Stimulated activated CD8-positive, alpha-beta memory T cell treated with anti-CD3 and anti-CD28 coated beads, Interleukin-12 subunit alpha, Interleukin-12 subunit beta, amount 100 ng/mL, for 24 hours (primary cell): ENCODE results near the gene SIK3.

Experiments
- DNase-seq: peaks from one replicate; pipeline ENCODE4 v3.0.0-alpha.2; 2020; ENCODE audit errors: extremely low read depth

SIK3 gene

DNA sequence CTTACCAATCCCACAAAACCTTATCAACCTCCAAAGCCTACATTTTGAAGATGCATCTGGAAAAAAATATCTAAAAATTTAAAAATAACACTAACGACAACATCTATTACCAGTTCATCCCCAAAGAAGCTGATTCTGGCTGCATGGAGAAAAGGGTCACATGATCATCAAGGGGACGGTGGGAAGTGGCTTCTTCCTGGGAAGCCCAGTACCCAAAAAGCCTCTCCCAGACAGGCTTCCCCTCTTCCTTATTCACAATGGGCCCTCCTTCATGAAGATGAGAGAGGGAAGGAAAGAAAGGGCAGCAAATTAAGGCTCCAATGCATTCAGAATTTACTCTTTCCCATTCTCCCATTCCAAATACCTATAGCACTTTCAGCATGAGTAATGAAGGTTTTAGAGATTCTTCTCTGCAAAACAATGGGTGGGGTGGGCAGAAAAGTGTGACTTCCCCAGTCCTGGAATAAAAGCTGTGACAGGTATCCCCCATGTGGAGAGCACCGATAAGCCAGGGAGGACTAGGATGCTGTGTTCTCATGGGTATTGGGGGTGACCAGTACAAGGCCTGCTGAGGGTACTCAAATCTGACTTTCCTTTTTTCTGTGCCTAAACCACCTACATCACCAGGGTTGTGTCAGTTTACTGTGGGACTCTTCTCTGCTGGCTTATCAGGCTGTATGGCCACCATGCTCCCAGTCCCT is 88.2 kb downstream of the SIK3 start:
- no peak for DNase-seq

DNA sequence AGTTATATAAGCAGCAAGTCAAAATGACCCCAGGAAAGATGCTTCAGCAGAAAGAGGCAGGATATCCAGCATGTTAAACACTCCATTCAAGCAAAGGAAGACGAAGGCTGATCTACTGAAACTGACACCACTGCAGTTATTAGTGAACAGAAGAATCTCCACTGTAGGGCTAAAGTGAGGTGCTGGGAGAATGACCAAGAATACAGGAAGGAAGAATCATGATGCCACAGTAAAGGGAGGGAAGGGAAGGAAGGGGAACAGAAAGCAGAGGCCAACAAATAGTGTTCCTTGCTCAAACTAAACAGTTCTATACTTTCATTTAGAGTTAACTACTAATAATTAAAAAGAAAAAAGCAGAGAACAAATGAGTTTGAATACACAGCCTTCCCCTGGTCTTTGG is 92.5 kb downstream of the SIK3 start:
- no peak for DNase-seq

DNA sequence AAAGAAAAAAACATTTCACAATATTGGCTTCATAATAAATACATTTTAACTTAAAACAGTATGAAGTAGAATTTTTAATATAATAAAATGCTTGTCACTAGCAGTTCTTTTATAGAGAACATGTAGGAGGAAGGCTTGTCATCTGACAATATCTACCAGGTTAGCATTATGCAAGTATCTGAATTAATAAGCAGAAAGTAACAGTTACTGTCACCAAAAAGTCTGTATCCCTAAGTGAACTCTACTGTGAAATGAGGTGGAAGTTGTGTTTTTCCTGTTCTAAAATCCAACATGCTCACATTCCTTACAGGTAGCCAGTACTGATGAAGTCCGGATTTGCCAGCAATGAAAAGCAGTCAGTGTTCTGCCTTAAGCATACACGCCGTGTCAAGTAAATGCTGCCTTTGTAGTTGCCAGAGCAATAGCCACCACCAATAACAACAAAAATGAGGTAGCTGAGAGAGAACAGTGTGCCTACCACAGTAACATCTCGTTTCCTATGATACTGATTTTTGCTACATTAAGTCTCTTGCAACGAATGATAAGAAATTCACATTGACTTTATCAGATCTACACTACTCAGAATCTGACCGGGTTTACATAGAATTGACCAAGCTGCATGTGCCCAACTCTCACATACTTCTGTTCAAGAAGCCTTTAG is 95.5 kb downstream of the SIK3 start:
- no peak for DNase-seq

DNA sequence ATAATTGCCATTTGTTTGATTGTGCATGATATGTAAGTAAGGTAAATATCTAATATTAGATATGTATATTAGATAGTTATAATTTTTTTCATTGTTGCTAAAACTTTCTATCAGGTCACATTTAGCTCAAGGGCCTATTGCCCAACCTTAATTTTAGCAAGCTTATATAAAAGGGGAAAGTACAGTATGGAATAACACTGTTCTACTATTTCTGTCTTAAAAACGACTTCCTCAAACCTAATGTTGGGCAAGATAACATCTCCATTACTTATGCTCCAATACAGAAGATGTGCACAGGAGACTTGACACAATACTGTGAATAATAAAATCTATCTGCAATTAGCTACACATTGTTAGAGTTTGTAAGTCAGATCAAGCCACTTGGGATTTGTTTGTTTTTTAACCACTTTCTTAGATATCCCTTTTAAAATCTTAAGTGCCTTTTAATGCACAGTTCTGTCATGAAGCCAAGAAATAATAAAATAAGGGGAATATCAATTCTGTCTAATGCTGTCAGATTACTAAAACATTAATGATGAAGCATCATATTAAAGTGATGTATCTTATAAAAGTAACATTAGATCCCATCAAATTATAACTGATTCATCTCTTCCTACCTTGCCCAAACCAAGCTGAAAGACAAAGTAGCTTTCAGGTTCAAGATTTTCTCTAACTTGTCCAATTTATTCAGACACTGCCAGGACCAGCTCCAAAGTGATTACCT is 98.1 kb downstream of the SIK3 start:
- DNase-seq: no peak

DNA sequence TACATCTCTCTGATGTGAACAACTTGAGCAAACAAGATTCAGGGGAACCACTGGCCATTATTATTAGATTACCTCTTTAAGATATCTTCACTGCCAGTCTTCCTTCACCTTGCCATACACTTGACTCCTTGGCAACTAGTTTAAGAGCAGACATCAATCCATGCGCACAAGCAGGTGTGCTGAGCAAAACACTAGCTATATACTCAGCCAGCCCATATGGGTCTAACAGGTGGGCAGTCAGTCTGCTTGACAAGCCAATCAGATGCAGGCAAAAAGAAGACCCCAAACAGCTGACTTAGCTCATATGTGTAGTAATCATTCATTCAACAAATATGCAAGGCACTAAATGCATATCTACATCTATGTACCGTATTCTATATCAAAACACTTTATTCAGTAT is 101.2 kb downstream of the SIK3 start:
- no peak for DNase-seq

DNA sequence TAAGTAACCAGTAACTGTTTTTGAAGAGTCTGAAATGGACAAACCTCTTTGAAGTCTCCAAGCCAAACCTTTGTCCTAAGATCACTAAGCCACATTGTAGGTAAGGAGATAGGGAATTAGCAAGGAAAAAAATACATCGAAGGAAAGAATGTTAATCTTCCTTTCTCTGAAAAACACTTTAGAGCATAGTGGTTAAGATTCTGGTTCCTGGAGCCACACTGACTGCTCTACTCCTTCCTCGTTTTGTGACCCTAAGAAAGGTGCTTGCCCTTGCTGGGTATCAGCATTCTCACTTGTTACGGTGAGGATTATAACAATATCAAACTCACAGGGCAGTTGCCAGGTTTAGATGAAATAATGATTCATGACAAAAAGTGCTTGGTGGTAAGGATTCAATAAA is 104.0 kb downstream of the SIK3 start:
- DNase-seq: no peak

DNA sequence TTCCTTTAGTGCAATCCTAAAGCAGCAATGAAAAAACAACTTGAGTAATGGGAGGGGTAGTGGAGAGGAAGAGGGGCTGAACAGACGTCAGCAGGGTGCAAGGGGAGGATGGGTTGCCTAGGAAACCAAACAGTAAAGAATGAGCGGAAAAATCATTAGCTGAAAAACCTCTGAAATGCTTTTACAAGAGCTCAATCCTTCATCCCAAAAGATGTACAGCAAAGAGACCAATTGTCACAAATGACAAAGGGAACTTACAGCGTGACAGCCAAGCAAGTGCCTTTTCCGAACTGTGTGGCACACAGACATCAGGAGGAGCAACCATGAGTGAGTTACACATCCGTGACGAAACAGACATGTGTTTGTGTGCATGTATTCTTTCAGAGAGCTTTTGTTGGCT is 104.6 kb downstream of the SIK3 start:
- no peak for DNase-seq

DNA sequence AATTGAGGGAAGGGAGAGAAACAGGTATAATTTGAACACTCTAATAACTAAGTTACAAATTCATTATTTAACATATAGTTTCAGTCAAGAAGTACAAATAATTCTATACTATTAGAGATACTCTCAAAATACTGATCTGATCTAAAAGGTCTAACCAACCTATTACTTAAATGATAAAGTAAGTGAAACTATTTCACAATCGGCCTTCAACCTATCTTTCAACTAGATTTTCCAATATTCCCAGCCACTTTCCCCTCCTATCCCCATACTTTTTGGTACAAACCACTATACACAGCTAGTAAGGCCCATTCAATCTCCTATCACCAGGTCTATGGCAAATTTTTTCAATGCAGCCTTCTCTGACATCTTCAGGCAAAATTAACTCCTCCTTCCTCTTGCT is 106.7 kb downstream of the SIK3 start:
- DNase-seq: no peak

DNA sequence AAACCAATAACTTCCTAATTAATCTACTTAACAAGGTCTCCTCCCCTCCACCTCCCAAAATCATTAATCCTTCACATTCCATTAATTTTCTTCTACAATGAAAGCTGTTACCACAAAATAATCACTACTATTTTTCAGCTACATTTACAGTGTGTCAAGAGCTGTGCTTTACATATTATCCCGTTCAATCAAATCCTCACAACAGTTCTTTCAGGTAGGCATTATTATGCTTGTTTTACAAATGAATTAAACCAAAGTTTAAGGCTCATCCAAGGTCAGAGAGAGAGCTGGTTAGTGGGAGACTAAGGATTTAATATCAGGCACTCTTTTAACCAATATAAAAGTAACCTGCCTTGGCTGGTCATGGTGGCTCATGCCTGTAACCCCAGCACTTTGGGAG is 107.4 kb downstream of the SIK3 start:
- no peak for DNase-seq

DNA sequence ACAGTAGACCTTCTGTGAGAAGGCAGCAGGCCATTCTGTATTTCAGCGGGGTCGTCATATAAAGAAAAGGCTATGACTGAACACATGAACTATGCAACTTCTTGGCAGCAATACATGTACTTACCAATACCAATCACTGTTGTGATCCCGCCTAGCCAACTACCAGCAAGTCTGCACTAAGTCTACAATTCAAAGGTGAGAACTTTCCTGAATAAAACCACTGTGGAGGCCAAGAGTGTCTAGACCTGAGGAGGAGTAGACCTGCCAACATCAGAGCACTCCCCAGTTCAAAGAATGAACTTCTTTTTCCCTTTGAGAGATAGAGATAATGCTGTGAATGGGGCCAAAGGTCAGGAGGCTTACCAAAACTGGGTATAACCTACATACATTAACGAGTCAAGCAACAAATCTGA is 108.2 kb downstream of the SIK3 start:
- DNase-seq: no peak

DNA sequence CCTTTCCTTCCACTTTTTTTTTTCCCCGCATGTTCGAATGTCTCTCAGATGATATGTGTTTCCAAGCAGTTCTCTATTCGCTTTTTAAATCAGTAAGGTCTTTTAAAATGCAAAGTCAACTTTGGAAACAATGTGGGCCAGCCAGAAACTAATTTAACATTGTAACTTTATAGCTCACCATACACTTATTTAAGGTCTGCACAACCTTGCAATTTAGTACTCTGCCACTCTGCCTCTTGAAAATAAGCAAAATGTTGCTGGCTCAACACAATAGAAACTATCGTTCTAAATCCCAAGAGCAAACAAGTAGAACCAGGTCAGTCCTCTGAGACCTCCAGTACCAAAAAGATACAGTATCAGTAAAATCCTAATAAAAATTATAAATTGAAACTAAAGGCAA is 109.0 kb downstream of the SIK3 start:
- no peak for DNase-seq

DNA sequence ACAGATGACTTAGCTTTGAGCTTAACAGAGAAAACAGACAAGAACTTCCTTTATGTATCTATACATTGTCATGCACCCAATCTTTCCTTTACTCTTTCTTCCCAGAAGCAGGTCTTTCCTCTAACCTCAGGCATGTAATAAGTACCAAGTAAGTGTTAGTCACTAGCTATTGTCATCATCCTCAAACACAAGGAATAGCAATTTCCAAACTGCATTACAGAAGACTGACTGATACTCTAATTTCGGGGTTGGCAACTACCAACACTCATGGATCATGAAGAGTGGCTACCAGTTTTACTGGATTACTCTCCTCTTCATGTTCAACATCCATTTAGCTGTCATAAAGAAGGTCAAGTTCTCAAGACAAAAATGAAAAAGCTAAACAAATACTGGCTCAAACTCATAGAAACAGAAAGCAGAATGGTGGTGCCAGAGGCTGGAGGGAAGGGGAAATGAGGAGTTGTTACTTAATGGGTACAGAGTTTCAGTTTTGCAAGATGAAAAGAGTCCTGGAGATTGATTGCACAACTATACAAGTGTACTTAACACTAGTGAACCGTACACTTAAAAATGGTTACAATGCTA is 111.6 kb downstream of the SIK3 start:
- no peak for DNase-seq

DNA sequence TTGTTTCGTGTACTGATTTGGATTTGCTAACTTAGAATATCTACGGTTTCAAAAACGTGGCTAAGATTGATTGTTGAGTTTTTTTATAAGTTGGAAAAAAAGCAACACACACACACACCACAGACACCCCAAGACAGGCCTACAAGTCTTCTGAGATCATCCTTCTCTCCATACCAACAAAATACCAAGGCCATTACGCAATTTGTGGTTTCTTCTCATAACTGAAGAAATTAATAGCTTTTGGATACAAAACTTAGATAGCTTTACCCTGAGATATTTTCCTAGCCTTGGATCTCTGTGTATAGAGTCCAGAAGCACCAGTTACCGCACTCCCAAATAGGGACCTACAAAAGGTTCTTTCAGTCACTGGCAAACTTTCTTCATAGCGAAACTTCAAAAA is 113.6 kb downstream of the SIK3 start:
- no peak for DNase-seq

DNA sequence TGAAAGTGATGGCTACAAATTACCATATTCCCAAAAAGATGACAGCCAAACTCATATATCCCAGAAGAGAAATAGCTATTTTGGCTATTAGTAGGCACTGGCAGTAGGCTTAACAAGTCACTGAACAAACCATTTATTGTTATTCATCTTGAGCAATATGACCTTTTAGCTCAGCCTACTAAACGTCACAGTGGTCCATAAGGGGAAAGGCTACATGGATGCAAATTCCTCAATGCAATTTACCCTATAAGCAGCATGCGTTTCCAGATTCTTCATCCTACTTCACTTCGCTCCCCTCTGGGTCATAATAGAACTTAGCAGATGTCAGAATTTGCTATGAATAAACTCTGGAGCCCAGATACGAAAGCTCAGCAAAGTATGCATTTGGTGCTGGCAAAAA is 114.0 kb downstream of the SIK3 start:
- no peak for DNase-seq

DNA sequence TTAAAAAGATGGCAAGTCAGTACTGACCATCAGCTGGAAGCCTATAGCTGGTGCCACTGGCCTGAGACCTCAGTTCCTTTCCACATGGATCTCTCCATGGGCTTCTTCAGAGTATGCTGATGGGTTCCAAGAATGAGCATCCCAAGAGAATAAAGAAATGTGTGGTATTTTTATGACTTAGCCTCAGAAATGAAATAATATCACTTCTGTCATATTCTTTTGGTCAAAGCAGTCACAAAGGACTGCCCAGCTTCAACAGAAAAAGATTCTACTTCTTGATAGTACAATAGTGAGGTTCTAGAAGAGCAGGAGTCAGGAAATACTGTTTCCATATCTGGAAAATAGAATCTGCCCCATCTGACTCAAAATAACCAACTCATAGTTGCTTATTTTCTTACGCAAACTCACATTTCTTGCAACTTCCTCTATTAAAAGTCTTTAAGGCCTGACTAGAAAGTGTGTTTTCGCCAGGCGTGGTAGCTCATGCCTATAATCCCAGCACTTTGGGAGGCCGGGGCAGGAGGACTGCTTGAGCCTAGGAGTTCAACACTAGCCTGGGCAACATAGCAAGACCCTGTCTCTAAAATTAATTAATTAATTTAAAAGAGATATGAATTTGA is 116.9 kb downstream of the SIK3 start:
- DNase-seq: no peak

DNA sequence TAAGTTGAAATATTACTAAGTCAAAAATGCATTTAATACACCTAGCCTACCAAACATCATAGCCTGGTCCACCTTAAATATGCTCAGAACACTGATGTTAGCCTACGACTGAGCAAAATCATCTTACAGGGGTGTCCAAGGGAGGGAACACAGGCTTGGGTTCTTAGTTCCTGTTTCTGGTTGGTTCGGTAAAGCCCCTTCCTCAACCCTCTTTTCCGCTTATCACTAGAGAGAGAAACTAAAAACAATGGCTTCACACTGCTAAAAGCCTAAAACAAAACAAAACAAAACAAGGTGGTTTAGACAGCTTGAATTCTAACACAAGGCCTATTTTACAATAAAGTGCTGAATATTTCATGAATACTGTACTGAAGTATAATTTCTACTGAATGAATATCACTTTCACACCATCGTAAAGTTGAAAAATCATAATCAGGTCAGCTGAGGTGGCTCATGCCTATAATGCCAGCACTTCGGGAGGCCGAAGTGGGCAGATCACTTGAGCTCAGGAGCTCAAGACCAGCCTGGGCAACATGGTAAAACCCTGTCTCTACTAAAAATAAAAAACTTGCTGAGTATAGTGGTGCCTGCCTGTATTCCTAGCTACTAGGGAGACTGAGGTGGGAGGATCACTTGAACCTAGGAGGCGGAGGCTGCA is 118.0 kb downstream of the SIK3 start:
- no peak for DNase-seq

DNA sequence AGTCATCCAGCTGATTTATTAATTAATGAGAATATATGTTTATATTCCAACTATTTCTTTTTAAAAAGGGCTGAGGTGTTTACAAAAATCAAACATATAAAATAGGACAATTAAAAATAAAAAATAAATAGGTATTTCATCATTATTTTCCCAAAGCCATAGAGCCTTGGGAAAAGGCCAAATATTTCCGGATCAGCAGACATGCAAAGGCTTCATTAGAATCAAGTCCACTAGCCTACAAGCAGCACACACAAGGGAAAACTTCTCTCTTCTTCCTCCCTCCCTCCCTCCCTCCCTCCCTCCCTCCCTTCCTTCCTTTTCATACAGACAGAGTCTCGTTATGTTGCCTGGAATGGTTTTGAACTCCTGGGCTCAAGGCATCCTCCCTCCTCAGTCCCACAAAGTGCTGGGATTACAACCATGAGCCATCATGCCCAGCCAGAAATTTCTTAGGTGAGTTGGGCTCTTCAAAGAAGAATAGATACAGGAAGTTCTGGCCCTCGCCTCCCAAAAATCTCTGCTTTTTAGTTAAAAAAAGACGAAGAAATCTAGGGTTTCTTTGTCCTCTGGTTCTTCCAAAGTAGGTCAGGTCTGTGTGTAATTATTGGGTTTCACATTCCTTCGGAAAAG is 121.2 kb downstream of the SIK3 start:
- no peak for DNase-seq

DNA sequence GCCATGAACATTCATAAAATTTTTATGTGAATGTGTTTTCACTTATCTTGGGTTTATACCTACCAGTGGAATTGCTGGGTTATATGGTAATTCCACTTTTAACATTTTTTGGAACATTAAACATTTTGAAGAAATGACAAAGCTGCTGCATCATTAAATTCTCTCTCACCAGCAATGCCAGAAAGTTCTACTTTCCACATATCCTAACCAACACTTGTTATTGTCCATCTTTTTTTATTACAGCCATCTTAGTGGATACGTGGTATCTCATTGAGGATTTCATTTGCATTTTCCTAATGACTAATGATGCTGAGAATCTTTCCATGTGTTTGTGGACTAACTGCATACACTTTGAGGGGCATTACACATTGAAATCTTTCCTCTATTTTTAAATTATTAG is 122.6 kb downstream of the SIK3 start:
- no peak for DNase-seq

DNA sequence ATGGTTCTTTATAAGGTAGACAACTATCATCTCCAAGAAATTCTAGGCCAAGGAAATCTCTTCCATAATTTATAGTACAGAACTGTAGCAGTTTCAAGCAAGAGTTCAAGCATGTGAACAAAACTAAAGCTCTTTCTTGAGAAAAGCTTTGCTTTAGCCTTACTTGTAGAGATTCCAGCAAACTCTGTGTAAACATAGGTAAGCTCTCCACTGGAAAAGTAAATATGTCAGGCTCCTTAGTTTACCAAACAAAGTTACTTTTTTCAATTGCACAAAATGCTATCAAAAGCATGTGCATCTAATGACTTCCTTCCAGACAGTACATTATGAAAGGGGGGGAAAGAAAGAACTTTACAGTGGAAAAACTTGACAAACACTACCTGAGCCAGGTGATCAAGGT is 125.0 kb downstream of the SIK3 start:
- DNase-seq: no peak

DNA sequence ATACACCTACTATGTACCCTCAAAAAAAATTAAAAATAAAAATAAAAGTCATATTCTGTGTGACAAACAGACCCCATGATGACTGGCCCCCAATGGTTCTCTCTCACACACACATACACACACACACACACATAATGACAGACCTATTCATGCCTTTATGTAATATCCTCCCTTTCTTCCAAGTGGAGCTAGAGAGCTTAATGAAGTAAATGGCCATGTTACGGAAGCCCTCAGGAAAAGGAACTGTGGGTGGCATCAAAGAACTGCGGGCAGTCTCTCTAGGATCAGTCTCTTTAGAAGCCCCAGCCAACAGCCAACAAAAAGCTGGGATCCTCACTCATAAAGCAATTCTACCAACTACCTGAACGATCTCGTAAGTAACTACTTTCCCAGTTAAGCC is 125.5 kb downstream of the SIK3 start:
- DNase-seq: no peak
